MM.1S (cell line): ENCODE data around the gene MOCS1.

Experiments used
- DNase-seq: peaks from one replicate; pipeline ENCODE4 v3.0.0-alpha.2; 2015
- H2AFZ ChIP-seq: fragments of 300-600 bp; sonication (generic); 2 replicates; pipeline ENCODE4 v1.6.0; 2016; ENCODE audit warnings: antibody characterized with exemption, low read length
- H3F3A ChIP-seq: fragments of 300-600 bp; sonication (generic); 2 replicates; pipeline ENCODE4 v1.6.1; 2016; ENCODE audit warnings: mild to moderate bottlenecking, antibody characterized with exemption, low read length, moderate library complexity, mixed read lengths; ENCODE audit not compliant: insufficient read depth
- H3K27ac ChIP-seq: fragments of 300-600 bp; sonication (generic); 2 replicates; pipeline ENCODE4 v1.5.1; 2016; ENCODE audit warnings: mild to moderate bottlenecking, low read length
- H3K27me3 ChIP-seq: fragments of 300-600 bp; sonication (generic); replicated peaks from 2 replicates; pipeline ENCODE4 v1.6.0; 2016; ENCODE audit warnings: low read length; ENCODE audit not compliant: insufficient read depth
- H3K36me3 ChIP-seq: fragments of 300-600 bp; sonication (generic); replicated peaks from 2 replicates; pipeline ENCODE4 v1.6.1; 2016; ENCODE audit warnings: mild to moderate bottlenecking, low read length, mixed read lengths; ENCODE audit not compliant: insufficient read depth
- H3K4me1 ChIP-seq: fragments of 300-600 bp; sonication (generic); 2 replicates; pipeline ENCODE4 v1.6.1; 2016; ENCODE audit warnings: low read length, mixed read lengths
- H3K4me2 ChIP-seq: fragments of 300-600 bp; sonication (generic); 2 replicates; pipeline ENCODE4 v1.6.0; 2016; ENCODE audit warnings: low read depth, low read length
- H3K4me3 ChIP-seq: fragments of 300-600 bp; sonication (generic); 2 replicates; pipeline ENCODE4 v1.5.1; 2016; ENCODE audit warnings: low read length, mixed read lengths
- H3K79me2 ChIP-seq: fragments of 300-600 bp; sonication (generic); 2 replicates; pipeline ENCODE4 v1.6.1; 2016; ENCODE audit warnings: mixed run types, low read length, mixed read lengths
- H3K9ac ChIP-seq: fragments of 300-600 bp; sonication (generic); 2 replicates; pipeline ENCODE4 v1.6.1; 2016; ENCODE audit warnings: low read length, mixed read lengths
- H3K9me2 ChIP-seq: fragments of 300-600 bp; sonication (generic); replicated peaks from 2 replicates; pipeline ENCODE4 v1.6.1; 2016; ENCODE audit warnings: mild to moderate bottlenecking, low read length, mixed read lengths; ENCODE audit not compliant: insufficient read depth
- H3K9me3 ChIP-seq: fragments of 300-600 bp; sonication (generic); replicated peaks from 2 replicates; pipeline ENCODE4 v1.6.1; 2016; ENCODE audit warnings: mild to moderate bottlenecking, low read length, mixed read lengths; ENCODE audit not compliant: insufficient read depth
- H4K20me1 ChIP-seq: fragments of 300-600 bp; sonication (generic); 2 replicates; pipeline ENCODE4 v1.6.1; 2016; ENCODE audit warnings: mild to moderate bottlenecking, low read length, moderate library complexity, mixed read lengths; ENCODE audit not compliant: insufficient read depth
- EZH2 ChIP-seq: fragments of 300-600 bp; sonication (generic); optimal IDR thresholded peaks from 2 replicates; pipeline ENCODE3; 2017; ENCODE audit warnings: low read depth, mild to moderate bottlenecking, antibody characterized with exemption, low read length, mixed read lengths
- EZH2phosphoT487 ChIP-seq: fragments of 300-600 bp; sonication (generic); IDR thresholded peaks from 2 replicates; pipeline ENCODE4 v1.6.1; 2018; ENCODE audit warnings: antibody characterized with exemption, low read length
- TF ChIP-seq, protein P1 (sequence below): fragments of 300-600 bp; sonication (generic); IDR thresholded peaks from 2 replicates; pipeline ENCODE4 v1.5.1; 2016; ENCODE audit warnings: antibody characterized with exemption, low read length, mixed read lengths

The MOCS1 gene

GRCh38 chr6:39885691-39886090 lies 48.6 kb downstream of the MOCS1 start:
- no peaks in the 10 kb centered on the region for H3K79me2 ChIP-seq
- no peaks in the 10 kb centered on the region for H3F3A ChIP-seq
- no peaks in the 10 kb centered on the region for H3K4me1 ChIP-seq
- H2AFZ ChIP-seq = no peak overlapping the region
- H4K20me1 ChIP-seq = no peaks in the 10 kb centered on the region
- no peak overlapping the region for H3K4me3 ChIP-seq
- DNase-seq = no peak
- H3K4me2 ChIP-seq = no peak overlapping the region
- H3K36me3 ChIP-seq = no peaks in the 10 kb centered on the region
- H3K27ac ChIP-seq = no peak overlapping the region
- no peaks in the 10 kb centered on the region for H3K27me3 ChIP-seq
- H3K9me3 ChIP-seq = no peaks in the 10 kb centered on the region
- no peak for TF ChIP-seq EZH2phosphoT487
- TF ChIP-seq EZH2 = no peak
- TF ChIP-seq, protein P1, sequence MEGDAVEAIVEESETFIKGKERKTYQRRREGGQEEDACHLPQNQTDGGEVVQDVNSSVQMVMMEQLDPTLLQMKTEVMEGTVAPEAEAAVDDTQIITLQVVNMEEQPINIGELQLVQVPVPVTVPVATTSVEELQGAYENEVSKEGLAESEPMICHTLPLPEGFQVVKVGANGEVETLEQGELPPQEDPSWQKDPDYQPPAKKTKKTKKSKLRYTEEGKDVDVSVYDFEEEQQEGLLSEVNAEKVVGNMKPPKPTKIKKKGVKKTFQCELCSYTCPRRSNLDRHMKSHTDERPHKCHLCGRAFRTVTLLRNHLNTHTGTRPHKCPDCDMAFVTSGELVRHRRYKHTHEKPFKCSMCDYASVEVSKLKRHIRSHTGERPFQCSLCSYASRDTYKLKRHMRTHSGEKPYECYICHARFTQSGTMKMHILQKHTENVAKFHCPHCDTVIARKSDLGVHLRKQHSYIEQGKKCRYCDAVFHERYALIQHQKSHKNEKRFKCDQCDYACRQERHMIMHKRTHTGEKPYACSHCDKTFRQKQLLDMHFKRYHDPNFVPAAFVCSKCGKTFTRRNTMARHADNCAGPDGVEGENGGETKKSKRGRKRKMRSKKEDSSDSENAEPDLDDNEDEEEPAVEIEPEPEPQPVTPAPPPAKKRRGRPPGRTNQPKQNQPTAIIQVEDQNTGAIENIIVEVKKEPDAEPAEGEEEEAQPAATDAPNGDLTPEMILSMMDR = no peak
- no peak overlapping the region for H3K9ac ChIP-seq
- H3K9me2 ChIP-seq = no peaks in the 10 kb centered on the region

GRCh38 chr6:39884696-39885095 lies 49.6 kb downstream of the MOCS1 start:
- no peak overlapping the region for H3K4me3 ChIP-seq
- H3K27ac ChIP-seq = no peak overlapping the region
- H3K4me2 ChIP-seq = no peak overlapping the region
- no peaks in the 10 kb centered on the region for H3K36me3 ChIP-seq
- H2AFZ ChIP-seq = no peak overlapping the region
- TF ChIP-seq, protein P1 = no peak
- TF ChIP-seq EZH2phosphoT487 (no peak), EZH2 (no peak)
- H3F3A ChIP-seq = no peaks in the 10 kb centered on the region
- no peaks in the 10 kb centered on the region for H3K4me1 ChIP-seq
- no peaks in the 10 kb centered on the region for H3K9me2 ChIP-seq
- no peak for DNase-seq
- no peak overlapping the region for H3K9ac ChIP-seq
- no peaks in the 10 kb centered on the region for H3K9me3 ChIP-seq
- no peaks in the 10 kb centered on the region for H3K79me2 ChIP-seq
- H3K27me3 ChIP-seq = no peaks in the 10 kb centered on the region
- H4K20me1 ChIP-seq = no peaks in the 10 kb centered on the region

DNA sequence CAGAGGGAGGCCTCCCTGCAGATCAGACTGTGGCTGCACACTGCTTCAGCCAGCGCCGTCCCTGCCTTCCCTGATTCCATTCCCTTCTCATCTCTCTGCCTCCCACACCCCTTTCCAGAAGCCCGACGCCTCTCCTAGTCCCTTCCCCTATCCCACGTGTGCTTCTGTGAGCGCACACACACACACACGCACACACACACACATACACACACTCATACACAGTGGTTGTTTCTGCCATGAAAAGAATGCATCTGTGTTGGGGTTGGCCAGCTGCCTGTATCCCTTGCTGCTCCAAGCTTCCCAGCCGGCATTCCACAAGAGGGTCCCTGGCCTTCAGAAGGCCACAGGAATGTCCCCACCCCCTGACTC lies 51.7 kb downstream of the MOCS1 start:
- DNase-seq = no peak
- Histone ChIP-seq H3K79me2 (no peaks in the 10 kb centered on the region), H3K27me3 (no peaks in the 10 kb centered on the region), H3K9ac (no peak overlapping the region), H3K9me3 (no peaks in the 10 kb centered on the region), H4K20me1 (no peaks in the 10 kb centered on the region), H3K36me3 (no peaks in the 10 kb centered on the region), H3K4me1 (no peaks in the 10 kb centered on the region), H3F3A (no peaks in the 10 kb centered on the region), H2AFZ (no peak overlapping the region), H3K9me2 (no peaks in the 10 kb centered on the region), H3K4me3 (no peak overlapping the region), H3K27ac (no peak overlapping the region), H3K4me2 (no peak overlapping the region)
- TF ChIP-seq EZH2 = no peak

DNA sequence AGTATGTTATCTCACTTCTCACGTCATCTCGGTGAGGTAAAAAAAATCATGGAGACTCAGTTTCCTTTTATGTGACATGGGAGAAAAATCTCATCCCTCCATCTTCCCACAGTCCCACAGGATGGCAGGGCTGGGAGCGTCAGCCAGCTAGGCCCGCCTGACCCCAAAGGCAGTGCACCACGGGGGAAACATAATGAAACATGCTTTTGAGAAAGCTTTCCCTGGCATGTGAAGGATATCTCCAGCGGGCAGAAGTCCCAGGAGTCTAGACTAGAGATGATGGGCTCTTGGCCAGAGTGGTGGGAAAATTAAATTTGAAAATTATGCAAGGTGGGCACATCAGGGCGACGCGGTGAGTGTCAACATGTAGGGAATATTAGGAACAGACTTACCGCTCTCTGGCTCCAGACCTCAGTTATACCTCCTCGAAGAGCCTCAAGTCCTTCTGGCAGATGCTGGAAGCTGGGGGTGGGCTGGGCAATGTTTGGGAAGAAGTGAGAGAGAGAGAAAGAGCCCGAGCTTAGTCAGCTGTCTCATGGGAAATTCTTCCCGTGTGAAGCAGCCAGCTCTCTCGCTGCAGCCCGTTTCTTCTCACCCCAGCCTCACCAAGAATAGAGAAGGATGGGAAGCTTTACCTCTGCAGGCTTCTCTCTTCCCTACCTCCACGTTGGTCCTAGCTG lies 52.3 kb downstream of the MOCS1 start:
- Histone ChIP-seq H3F3A (no peaks in the 10 kb centered on the region), H3K4me3 (no peak overlapping the region), H4K20me1 (no peaks in the 10 kb centered on the region), H3K27me3 (no peaks in the 10 kb centered on the region), H3K9ac (no peak overlapping the region), H3K9me2 (no peaks in the 10 kb centered on the region), H3K79me2 (no peaks in the 10 kb centered on the region), H3K27ac (no peak overlapping the region), H3K9me3 (no peaks in the 10 kb centered on the region), H3K4me1 (no peaks in the 10 kb centered on the region), H2AFZ (no peak overlapping the region), H3K36me3 (no peaks in the 10 kb centered on the region), H3K4me2 (no peak overlapping the region)
- TF ChIP-seq EZH2 = no peak
- TF ChIP-seq, protein P1 = no peak
- no peak for TF ChIP-seq EZH2phosphoT487
- DNase-seq = no peak
